ENCODE results near the gene QRFPR.

GRCh38 chr4:121370729-121371325 lies 10.0 kb downstream of the QRFPR start:
- TF ChIP-seq CTCF (conservative IDR thresholded peaks at IDR 0.05) (peak; percentile 72), ZFX (IDR thresholded peaks at IDR 0.05) (no peak)

Data from C4-2B (cell line).